Neuronal stem cell (in vitro differentiated cells): ENCODE results near the gene GRID1.

Experiments
- DNase-seq: peaks from one replicate; pipeline ENCODE4 v3.0.0-alpha.2; 2013; ENCODE audit warnings: low spot score
- H2AFZ ChIP-seq: one replicate; pipeline ENCODE4 v1.6.1; 2013; ENCODE audit warnings: mild to moderate bottlenecking, low read length, inconsistent platforms
- H2AK5ac ChIP-seq: 2 replicates; pipeline ENCODE4 v1.6.1; 2013; ENCODE audit warnings: low read depth, mild to moderate bottlenecking, inconsistent platforms, low read length, moderate library complexity, mixed read lengths
- H2BK120ac ChIP-seq: 2 replicates; pipeline ENCODE4 v1.6.1; 2013; ENCODE audit warnings: low read depth, mild to moderate bottlenecking, inconsistent platforms, low read length, moderate library complexity, mixed read lengths
- H2BK12ac ChIP-seq: one replicate; pipeline ENCODE4 v1.6.1; 2013; ENCODE audit warnings: low read length, inconsistent platforms
- H2BK15ac ChIP-seq: 2 replicates; pipeline ENCODE4 v1.6.1; 2013; ENCODE audit warnings: mild to moderate bottlenecking, low read length, inconsistent platforms, mixed read lengths
- H2BK5ac ChIP-seq: one replicate; pipeline ENCODE4 v1.6.1; 2013; ENCODE audit warnings: inconsistent platforms, mild to moderate bottlenecking, low read length, moderate library complexity
- H3K14ac ChIP-seq: one replicate; pipeline ENCODE4 v1.6.1; 2013; ENCODE audit warnings: low read length, inconsistent platforms
- H3K18ac ChIP-seq: 2 replicates; pipeline ENCODE4 v1.6.1; 2013; ENCODE audit warnings: low read length, inconsistent platforms
- H3K23ac ChIP-seq: 2 replicates; pipeline ENCODE4 v1.6.1; 2013; ENCODE audit warnings: low read depth, mild to moderate bottlenecking, mixed read lengths, low read length, inconsistent platforms; ENCODE audit not compliant: poor library complexity
- H3K27ac ChIP-seq: replicated peaks from 3 replicates; pipeline ENCODE4 v1.5.1; 2013; ENCODE audit warnings: low read length, inconsistent platforms
- H3K27me3 ChIP-seq, 3 experiments: 2 replicates each; pipeline ENCODE4 v1.6.1; 2013; ENCODE audit warnings: low read length in 3 of 3, mild to moderate bottlenecking in 2 of 3, inconsistent platforms in 1 of 3, low read depth in 1 of 3, mixed read lengths in 1 of 3, moderate library complexity in 1 of 3; ENCODE audit not compliant: control insufficient read depth in 3 of 3, insufficient read depth in 3 of 3
- H3K36me3 ChIP-seq, 2 donors: replicated peaks in 1 of 2; 2 replicates each; pipeline ENCODE4 v1.6.1; 2013; ENCODE audit warnings: low read length in 2 of 2; ENCODE audit not compliant: control insufficient read depth in 2 of 2, insufficient read depth in 2 of 2
- H3K4ac ChIP-seq: 2 replicates; pipeline ENCODE4 v1.6.1; 2013; ENCODE audit warnings: inconsistent platforms, mild to moderate bottlenecking, low read length, moderate library complexity
- H3K4me1 ChIP-seq, 2 donors: 1 replicate in 1 of 2; 2 replicates in 1 of 2; pipeline ENCODE4 v1.6.1; 2013; ENCODE audit warnings: low read length in 2 of 2, low read depth in 1 of 2; ENCODE audit not compliant: control insufficient read depth in 2 of 2, insufficient read depth in 1 of 2
- H3K4me2 ChIP-seq: one replicate; pipeline ENCODE4 v1.6.1; 2013; ENCODE audit warnings: mild to moderate bottlenecking, low read length, inconsistent platforms; ENCODE audit not compliant: insufficient read depth, poor library complexity, severe bottlenecking
- H3K4me3 ChIP-seq, 2 donors: 2 replicates each; pipeline ENCODE4 v1.5.1; 2013; ENCODE audit warnings: low read length in 2 of 2, mild to moderate bottlenecking in 2 of 2, inconsistent platforms in 1 of 2, moderate library complexity in 1 of 2
- H3K79me1 ChIP-seq: one replicate; pipeline ENCODE4 v1.6.1; 2013; ENCODE audit warnings: low read depth, mild to moderate bottlenecking, inconsistent platforms, low read length, moderate library complexity
- H3K9ac ChIP-seq: one replicate; pipeline ENCODE4 v1.6.1; 2013; ENCODE audit warnings: mild to moderate bottlenecking, low read depth, low read length, inconsistent platforms; ENCODE audit not compliant: poor library complexity
- H3K9me3 ChIP-seq, 2 donors: replicated peaks in 1 of 2; 2 replicates each; pipeline versions ENCODE3 to v1.6.1; 2013; ENCODE audit warnings: low read length in 2 of 2, mild to moderate bottlenecking in 2 of 2, inconsistent platforms in 1 of 2, low read depth in 1 of 2, mixed read lengths in 1 of 2, moderate library complexity in 1 of 2; ENCODE audit not compliant: control insufficient read depth in 2 of 2, insufficient read depth in 1 of 2
- H4K8ac ChIP-seq: one replicate; pipeline ENCODE4 v1.6.1; 2013; ENCODE audit warnings: low read depth, mild to moderate bottlenecking, inconsistent platforms, low read length, moderate library complexity
- H4K91ac ChIP-seq: one replicate; pipeline ENCODE4 v1.6.1; 2013; ENCODE audit warnings: low read length, low read depth, mild to moderate bottlenecking, inconsistent platforms; ENCODE audit not compliant: poor library complexity
- WGBS, 2 donors: extraction: QIAGEN DNeasy Blood & Tissue Kit; methylation state at CpG; one replicate each; pipeline ENCODE4 v1.1.7; 2013; ENCODE audit warnings: missing lambda C conversion rate in 2 of 2, mixed read lengths in 1 of 2; ENCODE audit not compliant: insufficient read length in 2 of 2, insufficient replicate concordance in 1 of 2; ENCODE audit errors: extremely low coverage in 2 of 2; 5-methylcytosine and 5-hydroxymethylcytosine counted together

The GRID1 gene

GRCh38 chr10:85642082-85642420, 724.5 kb downstream of the GRID1 start:
- H3K36me3 ChIP-seq: no peaks in the 10 kb centered on the region
- H2BK120ac ChIP-seq: no peak overlapping the region
- H2AFZ ChIP-seq: no peak overlapping the region
- no peak overlapping the region for H3K4me3 ChIP-seq
- H3K9ac ChIP-seq: no peak overlapping the region
- WGBS, 2 donors: no CpG with 5 or more reads among the region's 1 CpG
- no peak overlapping the region for H2BK5ac ChIP-seq
- no peak overlapping the region for H2BK15ac ChIP-seq
- no peaks in the 10 kb centered on the region for H3K9me3 ChIP-seq
- H3K4me1 ChIP-seq: peaks cover 0 to 2% of the 10 kb centered on the region in 2 donors
- H3K79me1 ChIP-seq: no peaks in the 10 kb centered on the region
- H3K23ac ChIP-seq: no peak overlapping the region
- no peak overlapping the region for H3K14ac ChIP-seq
- no peak overlapping the region for H4K8ac ChIP-seq
- no peak overlapping the region for H2AK5ac ChIP-seq
- H3K27me3 ChIP-seq: no peaks in the 10 kb centered on the region
- DNase-seq: no peak
- no peak overlapping the region for H2BK12ac ChIP-seq
- no peak overlapping the region for H3K4me2 ChIP-seq
- no peak overlapping the region for H4K91ac ChIP-seq
- H3K18ac ChIP-seq: no peak overlapping the region
- H3K27ac ChIP-seq: no peak overlapping the region
- no peak overlapping the region for H3K4ac ChIP-seq

- Histone ChIP-seq H2BK5ac (no peak overlapping the region), H3K27me3 (no peaks in the 10 kb centered on the region), H3K9me3 (no peaks in the 10 kb centered on the region), H4K8ac (no peak overlapping the region), H3K27ac (no peak overlapping the region), H3K23ac (no peak overlapping the region), H4K91ac (no peak overlapping the region), H3K4ac (no peak overlapping the region), H3K79me1 (no peaks in the 10 kb centered on the region), H2BK12ac (no peak overlapping the region), H2BK120ac (no peak overlapping the region), H3K18ac (no peak overlapping the region), H3K36me3 (no peaks in the 10 kb centered on the region), H2AFZ (no peak overlapping the region), H2BK15ac (no peak overlapping the region), H3K4me3 (no peak overlapping the region), H3K4me2 (no peak overlapping the region), H2AK5ac (no peak overlapping the region), H3K9ac (no peak overlapping the region), H3K14ac (no peak overlapping the region), H3K4me1 (peaks cover 0 to 2% of the 10 kb centered on the region in 2 donors)
- DNase-seq: no peak
- WGBS, 2 donors: no CpG with 5 or more reads among the region's 6 CpGs
These were observed 725.1 kb downstream of the GRID1 start for GRCh38 chr10:85641479-85642009.

- H3K4me2 ChIP-seq: no peak overlapping the region
- no peak overlapping the region for H4K91ac ChIP-seq
- H2AK5ac ChIP-seq: no peak overlapping the region
- no peak overlapping the region for H3K18ac ChIP-seq
- H2AFZ ChIP-seq: no peak overlapping the region
- H3K4me3 ChIP-seq: no peak overlapping the region
- no peaks in the 10 kb centered on the region for H3K27me3 ChIP-seq
- H2BK120ac ChIP-seq: no peak overlapping the region
- H2BK5ac ChIP-seq: no peak overlapping the region
- no peak overlapping the region for H3K9ac ChIP-seq
- no peak overlapping the region for H4K8ac ChIP-seq
- no peaks in the 10 kb centered on the region for H3K79me1 ChIP-seq
- H3K4ac ChIP-seq: no peak overlapping the region
- no peak overlapping the region for H3K27ac ChIP-seq
- H3K23ac ChIP-seq: no peak overlapping the region
- peaks cover 0 to 2% of the 10 kb centered on the region in 2 donors for H3K4me1 ChIP-seq
- H3K9me3 ChIP-seq: no peaks in the 10 kb centered on the region
- DNase-seq: no peak
- H3K14ac ChIP-seq: no peak overlapping the region
- H2BK12ac ChIP-seq: no peak overlapping the region
- no peak overlapping the region for H2BK15ac ChIP-seq
- no peaks in the 10 kb centered on the region for H3K36me3 ChIP-seq
These were observed 727.8 kb downstream of the GRID1 start for GRCh38 chr10:85638797-85639196.

GRCh38 chr10:85635650-85636049, 730.9 kb downstream of the GRID1 start:
- Histone ChIP-seq H3K4me3 (no peak overlapping the region), H3K9ac (no peak overlapping the region), H3K27me3 (no peaks in the 10 kb centered on the region), H2BK12ac (no peak overlapping the region), H3K23ac (no peak overlapping the region), H3K79me1 (no peaks in the 10 kb centered on the region), H4K91ac (no peak overlapping the region), H3K4ac (no peak overlapping the region), H3K9me3 (no peaks in the 10 kb centered on the region), H2AK5ac (peak overlapping the region; percentile 13), H3K36me3 (no peaks in the 10 kb centered on the region), H2BK15ac (no peak overlapping the region), H4K8ac (no peak overlapping the region), H3K27ac (no peak overlapping the region), H3K4me1 (peaks cover 0 to 2% of the 10 kb centered on the region in 2 donors), H3K14ac (no peak overlapping the region), H2AFZ (no peak overlapping the region), H3K18ac (peak overlapping the region; percentile 4), H3K4me2 (no peak overlapping the region), H2BK120ac (no peak overlapping the region), H2BK5ac (no peak overlapping the region)
- no CpG with 5 or more reads among the region's 5 CpGs for WGBS, 2 donors
- DNase-seq: no peak
